ENCODE results near the gene ATG10. TPM values are rescaled to one million over a fixed set of nuclear protein-coding genes. Genes with fewer than 3 reads are reported as not detected.

The ATG10 gene
- total and polyA plus RNA-seq, 2 of the 13 experiments (the other 11 are each of a cell fraction or from before 2014, with no cell fraction given) = 2.0 to 5.7 TPM

DNA sequence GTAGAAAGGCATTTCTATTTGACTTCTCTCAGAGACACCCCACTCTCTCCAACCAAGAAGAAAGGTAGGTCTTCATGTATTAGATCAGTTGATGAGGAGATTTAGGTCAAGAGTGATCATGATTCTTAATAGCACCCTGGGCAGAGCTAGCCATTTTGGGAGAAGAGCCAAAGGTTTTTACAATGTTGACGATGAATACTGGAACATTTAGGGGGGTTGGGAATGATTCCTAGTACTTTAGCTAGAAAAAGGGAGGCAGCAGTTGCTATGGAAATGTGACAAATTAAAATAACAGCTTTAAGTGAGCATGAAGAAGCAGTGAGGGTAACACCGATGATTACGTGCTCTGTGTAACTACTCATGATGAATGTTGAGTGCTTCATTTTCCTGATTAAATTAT lies 315.8 kb downstream of the ATG10 start:
- in situ Hi-C loops (cut with HindIII; ENCODE audit: extremely low pct_ligation_motif_present, low pct_unique_long_range_greater_than_20kb) = no loop called here
- no TSS peak for BruUV-seq (replicated peaks)
- Histone ChIP-seq H3K27me3 (ENCODE audit: control insufficient read depth in 1 of 2, insufficient read depth in 2 of 2, low read length in 2 of 2) (no peaks in the 10 kb centered on the region), H3K27ac (ENCODE audit: extremely low read length, insufficient read depth, low read length) (no peak overlapping the region), H2AFZ (ENCODE audit: low read length) (no peak overlapping the region), H3K4me2 (ENCODE audit: low read depth, low read length) (no peak overlapping the region), H4K20me1 (ENCODE audit: insufficient read depth, low read length) (no peaks in the 10 kb centered on the region), H3K36me3 (replicated peaks in 1 of 2; ENCODE audit: control insufficient read depth in 1 of 2, insufficient read depth in 2 of 2, low read length in 2 of 2) (no peaks in the 10 kb centered on the region), H3K9me3 (ENCODE audit: low read length) (no peaks in the 10 kb centered on the region), H3K4me3 (replicated peaks in 1 of 3; ENCODE audit: insufficient read depth in 1 of 3, low read depth in 2 of 3, low read length in 3 of 3) (no peak overlapping the region), H3K9ac (ENCODE audit: insufficient read depth, low read depth, low read length) (no peak overlapping the region), H3K4me1 (ENCODE audit: insufficient read depth, low read length) (peaks cover 28% of the 10 kb centered on the region), H3K79me2 (ENCODE audit: insufficient read depth, low read length) (no peaks in the 10 kb centered on the region)
- intact Hi-C loops (cut with micrococcal nuclease; ENCODE audit: unreplicated experiment) = no loop called here
- WGBS (ENCODE audit: low lambda C conversion rate) = 96% methylated on average over 3 of the region's 3 CpGs
- CTCF ChIA-PET (ENCODE audit: low intra/inter-chr PET ratio, low total read pairs) = no interaction called here
- POLR2A ChIA-PET = interaction anchor here (2.1 kb wide), 1 partner anchor 9 kb away, joined by 12 read pairs; the partner anchor contains the start of gene RPS23
- FAIRE-seq (no peak), DNase-seq (ENCODE audit: low spot score) (no peak), ATAC-seq (no peak)
- TF ChIP-seq, protein P1, sequence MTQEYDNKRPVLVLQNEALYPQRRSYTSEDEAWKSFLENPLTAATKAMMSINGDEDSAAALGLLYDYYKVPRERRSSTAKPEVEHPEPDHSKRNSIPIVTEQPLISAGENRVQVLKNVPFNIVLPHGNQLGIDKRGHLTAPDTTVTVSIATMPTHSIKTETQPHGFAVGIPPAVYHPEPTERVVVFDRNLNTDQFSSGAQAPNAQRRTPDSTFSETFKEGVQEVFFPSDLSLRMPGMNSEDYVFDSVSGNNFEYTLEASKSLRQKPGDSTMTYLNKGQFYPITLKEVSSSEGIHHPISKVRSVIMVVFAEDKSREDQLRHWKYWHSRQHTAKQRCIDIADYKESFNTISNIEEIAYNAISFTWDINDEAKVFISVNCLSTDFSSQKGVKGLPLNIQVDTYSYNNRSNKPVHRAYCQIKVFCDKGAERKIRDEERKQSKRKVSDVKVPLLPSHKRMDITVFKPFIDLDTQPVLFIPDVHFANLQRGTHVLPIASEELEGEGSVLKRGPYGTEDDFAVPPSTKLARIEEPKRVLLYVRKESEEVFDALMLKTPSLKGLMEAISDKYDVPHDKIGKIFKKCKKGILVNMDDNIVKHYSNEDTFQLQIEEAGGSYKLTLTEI (CRISPR knock-in tag; conservative IDR thresholded peaks at IDR 0.05) = no peak
- TF ChIP-seq ZFP1 (CRISPR knock-in tag; IDR thresholded peaks at IDR 0.05) = no peak
- no peak for TF ChIP-seq NFKBIZ (CRISPR knock-in tag; IDR thresholded peaks at IDR 0.05)
- TF ChIP-seq MAZ (IDR thresholded peaks at IDR 0.05; ENCODE audit: borderline replicate concordance, low read depth, low read length) = no peak
- no peak for TF ChIP-seq MAZ (CRISPR knock-in tag; IDR thresholded peaks at IDR 0.05; ENCODE audit: low read depth)
- TF ChIP-seq MTA3 (CRISPR knock-in tag; IDR thresholded peaks at IDR 0.05) = no peak
- TF ChIP-seq SMAD1 (CRISPR knock-in tag; IDR thresholded peaks at IDR 0.05; ENCODE audit: borderline replicate concordance, low read depth) = no peak
- no peak for TF ChIP-seq ZNF432 (CRISPR knock-in tag; IDR thresholded peaks at IDR 0.05; ENCODE audit: borderline replicate concordance)
- no peak for TF ChIP-seq NRL (CRISPR knock-in tag; IDR thresholded peaks at IDR 0.05; ENCODE audit: borderline replicate concordance)
- no peak for TF ChIP-seq ZNF781 (CRISPR knock-in tag; IDR thresholded peaks at IDR 0.05; ENCODE audit: borderline replicate concordance, not compliant biosample characterization)
- no peak for TF ChIP-seq ATM (IDR thresholded peaks at IDR 0.05; ENCODE audit: borderline replicate concordance)
- no peak for TF ChIP-seq ATF7-NPFF (CRISPR knock-in tag; IDR thresholded peaks at IDR 0.05; ENCODE audit: low read depth)
- no peak for TF ChIP-seq MAFG (CRISPR knock-in tag; IDR thresholded peaks at IDR 0.05)
- TF ChIP-seq, protein P2, sequence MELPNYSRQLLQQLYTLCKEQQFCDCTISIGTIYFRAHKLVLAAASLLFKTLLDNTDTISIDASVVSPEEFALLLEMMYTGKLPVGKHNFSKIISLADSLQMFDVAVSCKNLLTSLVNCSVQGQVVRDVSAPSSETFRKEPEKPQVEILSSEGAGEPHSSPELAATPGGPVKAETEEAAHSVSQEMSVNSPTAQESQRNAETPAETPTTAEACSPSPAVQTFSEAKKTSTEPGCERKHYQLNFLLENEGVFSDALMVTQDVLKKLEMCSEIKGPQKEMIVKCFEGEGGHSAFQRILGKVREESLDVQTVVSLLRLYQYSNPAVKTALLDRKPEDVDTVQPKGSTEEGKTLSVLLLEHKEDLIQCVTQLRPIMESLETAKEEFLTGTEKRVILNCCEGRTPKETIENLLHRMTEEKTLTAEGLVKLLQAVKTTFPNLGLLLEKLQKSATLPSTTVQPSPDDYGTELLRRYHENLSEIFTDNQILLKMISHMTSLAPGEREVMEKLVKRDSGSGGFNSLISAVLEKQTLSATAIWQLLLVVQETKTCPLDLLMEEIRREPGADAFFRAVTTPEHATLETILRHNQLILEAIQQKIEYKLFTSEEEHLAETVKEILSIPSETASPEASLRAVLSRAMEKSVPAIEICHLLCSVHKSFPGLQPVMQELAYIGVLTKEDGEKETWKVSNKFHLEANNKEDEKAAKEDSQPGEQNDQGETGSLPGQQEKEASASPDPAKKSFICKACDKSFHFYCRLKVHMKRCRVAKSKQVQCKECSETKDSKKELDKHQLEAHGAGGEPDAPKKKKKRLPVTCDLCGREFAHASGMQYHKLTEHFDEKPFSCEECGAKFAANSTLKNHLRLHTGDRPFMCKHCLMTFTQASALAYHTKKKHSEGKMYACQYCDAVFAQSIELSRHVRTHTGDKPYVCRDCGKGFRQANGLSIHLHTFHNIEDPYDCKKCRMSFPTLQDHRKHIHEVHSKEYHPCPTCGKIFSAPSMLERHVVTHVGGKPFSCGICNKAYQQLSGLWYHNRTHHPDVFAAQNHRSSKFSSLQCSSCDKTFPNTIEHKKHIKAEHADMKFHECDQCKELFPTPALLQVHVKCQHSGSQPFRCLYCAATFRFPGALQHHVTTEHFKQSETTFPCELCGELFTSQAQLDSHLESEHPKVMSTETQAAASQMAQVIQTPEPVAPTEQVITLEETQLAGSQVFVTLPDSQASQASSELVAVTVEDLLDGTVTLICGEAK (IDR thresholded peaks at IDR 0.05) = no peak
- TF ChIP-seq, protein P2 (CRISPR knock-in tag; IDR thresholded peaks at IDR 0.05) = no peak
- TF ChIP-seq RARG (CRISPR knock-in tag; IDR thresholded peaks at IDR 0.05; ENCODE audit: low read depth) = no peak
